Activated B cell treated with CpG ODN at 0.5 μM for 24 hours (primary cell): ENCODE results near the gene CLEC20A. TPM values are rescaled to one million over a fixed set of nuclear protein-coding genes. Genes with fewer than 3 reads are reported as not detected.

Source experiments
- ATAC-seq: fragments of 200-7000 bp; cut with Tn5 transposase; one replicate; pipeline ENCODE4 v1.10.0; 2021; ENCODE audit warnings: low read depth, mild to moderate bottlenecking, moderate library complexity
- CTCF ChIA-PET: fragments of 350-600 bp; sonication (Branson Sonifier 250); formaldehyde crosslinking; loops from one replicate; lab custom pipeline; 2021; ENCODE audit warnings: antibody characterized with exemption; lab: Charles Lee
- POLR2A ChIA-PET: fragments of 350-600 bp; sonication (Branson Sonifier 250); formaldehyde crosslinking; loops from one replicate; lab custom pipeline; 2021; ENCODE audit warnings: antibody characterized with exemption; lab: Charles Lee
- DNase-seq: peaks from one replicate; pipeline ENCODE4 v3.0.0; 2022
- H3K27ac Mint-ChIP-seq: one replicate; pipeline ENCODE4 v1.8.0; 2020; ENCODE audit warnings: mixed read lengths
- H3K27me3 Mint-ChIP-seq: one replicate; pipeline ENCODE4 v1.8.0; 2021; ENCODE audit warnings: mixed read lengths
- H3K36me3 Mint-ChIP-seq: one replicate; pipeline ENCODE4 v1.8.0; 2021; ENCODE audit warnings: low read depth, mixed read lengths
- H3K4me1 Mint-ChIP-seq: one replicate; pipeline ENCODE4 v1.8.0; 2021; ENCODE audit warnings: mixed read lengths
- H3K4me3 Mint-ChIP-seq: one replicate; pipeline ENCODE4 v1.8.0; 2020; ENCODE audit warnings: mild to moderate bottlenecking, mixed read lengths
- H3K9me3 Mint-ChIP-seq: one replicate; pipeline ENCODE4 v1.8.0; 2020; ENCODE audit warnings: mixed read lengths
- CTCF ChIP-seq: fragments of 200-600 bp; IDR thresholded peaks from one replicate; pipeline ENCODE4 v1.8.0; 2022; ENCODE audit warnings: antibody characterized with exemption, mild to moderate bottlenecking
- intact Hi-C: fragments of 100-400 bp; cut with micrococcal nuclease; formaldehyde crosslinking; loops from one replicate; pipeline ENCODE4 v1.15.1; 2024
- total RNA-seq: library from RNA; stranded (reverse); gene quantifications from 2 replicates; pipeline ENCODE4 v1.2.3, GENCODE V29; 2022

The CLEC20A gene
- total RNA-seq, 1 donor from 2014 or later: 1.7 TPM

DNA sequence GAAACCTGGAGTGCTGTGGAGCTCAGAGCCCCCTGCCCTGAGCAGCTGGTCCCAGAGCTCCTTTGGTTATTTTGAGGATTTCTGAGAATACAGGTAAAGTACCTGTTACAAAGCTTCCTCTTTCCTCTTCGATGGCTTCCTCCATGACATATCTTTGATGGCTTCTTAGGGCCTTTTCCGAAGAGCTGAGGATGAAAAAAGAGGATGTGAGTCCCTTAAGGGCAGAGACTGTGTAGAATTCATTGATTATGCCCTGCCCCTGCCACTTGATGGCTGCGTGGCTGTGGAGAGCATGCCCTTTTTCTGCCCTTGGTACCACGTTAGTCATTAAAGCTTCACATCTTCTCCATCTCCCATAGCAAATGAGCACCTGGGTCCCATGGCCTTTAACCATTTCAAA, 30.4 kb upstream of the CLEC20A start:
- Mint-ChIP-seq H3K4me1 (peaks cover under 1% of the 10 kb centered on the region), H3K9me3 (peaks cover 3% of the 10 kb centered on the region), H3K4me3 (no peak overlapping the region), H3K36me3 (no peaks in the 10 kb centered on the region), H3K27ac (no peak overlapping the region), H3K27me3 (no peaks in the 10 kb centered on the region)
- no peak for TF ChIP-seq CTCF
- ChIA-PET POLR2A (no interaction called here), CTCF (interaction anchor here (0.6 to 7.9 kb wide), 2 partner anchors 228 to 475 kb away, joined by 3 to 207 read pairs; no protein-coding TSS in a partner anchor)
- ATAC-seq (no peak), DNase-seq (no peak)
- intact Hi-C loops: no loop called here

DNA sequence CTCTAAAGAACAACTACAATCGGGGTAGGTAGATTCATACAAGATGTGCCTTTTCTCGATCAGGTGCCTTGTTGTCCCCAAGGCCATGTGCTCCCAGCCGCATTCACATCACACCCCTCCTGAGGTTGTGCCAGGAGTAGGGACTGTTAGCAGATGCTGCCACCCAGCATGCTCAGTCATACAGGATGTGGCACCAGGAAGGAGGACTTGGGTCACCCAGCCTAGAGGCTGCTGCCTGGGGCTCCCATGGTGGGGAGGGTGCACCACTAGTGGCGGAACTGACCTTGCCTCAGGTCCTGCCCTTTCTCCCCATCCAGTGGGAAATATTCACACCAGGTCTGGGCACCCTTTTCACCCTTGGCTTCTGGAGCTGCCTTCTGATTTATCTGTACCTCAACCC, 24.5 kb upstream of the CLEC20A start:
- intact Hi-C loops: no loop called here
- ATAC-seq (no peak), DNase-seq (no peak)
- no peaks in the 10 kb centered on the region for H3K36me3 Mint-ChIP-seq
- CTCF ChIA-PET: no interaction called here
- TF ChIP-seq CTCF: no peak
- no peak overlapping the region for H3K27ac Mint-ChIP-seq
- no peak overlapping the region for H3K4me3 Mint-ChIP-seq
- POLR2A ChIA-PET: no interaction called here
- peaks cover 3% of the 10 kb centered on the region for H3K9me3 Mint-ChIP-seq
- no peaks in the 10 kb centered on the region for H3K27me3 Mint-ChIP-seq
- H3K4me1 Mint-ChIP-seq: no peaks in the 10 kb centered on the region

GRCh38 chr1:178520803-178521202, 24.0 kb upstream of the CLEC20A start:
- H3K36me3 Mint-ChIP-seq: no peaks in the 10 kb centered on the region
- CTCF ChIA-PET: no interaction called here

GRCh38 chr1:178518894-178519293, 22.1 kb upstream of the CLEC20A start:
- intact Hi-C loops: no loop called here
- TF ChIP-seq CTCF: no peak
- no peaks in the 10 kb centered on the region for H3K9me3 Mint-ChIP-seq
- H3K36me3 Mint-ChIP-seq: no peaks in the 10 kb centered on the region
- H3K4me1 Mint-ChIP-seq: no peaks in the 10 kb centered on the region
- CTCF ChIA-PET: interaction anchor here (0.9 kb wide), 1 partner anchor 13 kb away, joined by 3 read pairs; no protein-coding TSS in a partner anchor
- H3K27ac Mint-ChIP-seq: no peak overlapping the region
- DNase-seq (no peak), ATAC-seq (no peak)
- peaks cover 2% of the 10 kb centered on the region for H3K27me3 Mint-ChIP-seq
- H3K4me3 Mint-ChIP-seq: no peak overlapping the region
- POLR2A ChIA-PET: no interaction called here

More at GRCh38 chr1:178520803-178521202, 24.0 kb upstream of the CLEC20A start:
- H3K9me3 Mint-ChIP-seq: peaks cover 3% of the 10 kb centered on the region
- TF ChIP-seq CTCF: no peak
- H3K4me3 Mint-ChIP-seq: no peak overlapping the region
- intact Hi-C loops: no loop called here
- ATAC-seq: no peak
- H3K27me3 Mint-ChIP-seq: no peaks in the 10 kb centered on the region
- H3K27ac Mint-ChIP-seq: no peak overlapping the region
- DNase-seq: no peak
- POLR2A ChIA-PET: no interaction called here
- H3K4me1 Mint-ChIP-seq: no peaks in the 10 kb centered on the region

- ChIA-PET POLR2A (no interaction called here), CTCF (no interaction called here)
- H3K4me1 Mint-ChIP-seq: no peaks in the 10 kb centered on the region
- no peak overlapping the region for H3K4me3 Mint-ChIP-seq
- no peak for DNase-seq
- no peaks in the 10 kb centered on the region for H3K36me3 Mint-ChIP-seq
- TF ChIP-seq CTCF: no peak
- no peaks in the 10 kb centered on the region for H3K9me3 Mint-ChIP-seq
- intact Hi-C loops: no loop called here
- no peak overlapping the region for H3K27ac Mint-ChIP-seq
- ATAC-seq: no peak
- H3K27me3 Mint-ChIP-seq: peaks cover 2% of the 10 kb centered on the region
These were observed 19.3 kb upstream of the CLEC20A start for GRCh38 chr1:178516110-178516509.
